CD4-positive, alpha-beta T cell (primary cell): ENCODE results near the gene RXRA. TPM values are rescaled to one million over a fixed set of nuclear protein-coding genes. Genes with fewer than 3 reads are reported as not detected.
A peak's percentile ranks its signal among the peaks of the same experiment; 100 is the strongest.

ENCODE experiments used
- ATAC-seq: fragments of 200-7000 bp; cut with Tn5 transposase; one replicate; pipeline ENCODE4 v1.10.0; 2022; ENCODE audit warnings: mild to moderate bottlenecking; ENCODE audit not compliant: poor library complexity
- CTCF ChIA-PET: fragments of 350-600 bp; sonication (Branson Sonifier 250); formaldehyde crosslinking; loops from one replicate; lab custom pipeline; 2021; ENCODE audit warnings: antibody characterized with exemption, inconsistent platforms; lab: Charles Lee
- POLR2A ChIA-PET: fragments of 350-600 bp; sonication (Branson Sonifier 250); formaldehyde crosslinking; loops from one replicate; lab custom pipeline; 2021; ENCODE audit warnings: antibody characterized with exemption, inconsistent platforms; lab: Charles Lee
- DNase-seq, 14 experiments: peaks; one replicate each; pipeline ENCODE4 v3.0.0-alpha.2; 2013 to 2020; ENCODE audit warnings: mixed read lengths in 2 of 14
- H3K27ac ChIP-seq, 2 donors: one replicate each; pipeline versions ENCODE4 v1.5.1 to v1.7.0; 2013; ENCODE audit warnings: low read length in 2 of 2, low read depth in 1 of 2, mild to moderate bottlenecking in 1 of 2
- H3K27me3 ChIP-seq, 2 experiments: 1 replicate in 1 of 2; 2 replicates in 1 of 2; pipeline versions ENCODE4 v1.6.1 to v1.7.0; 2013; ENCODE audit warnings: low read length in 2 of 2, control low read depth in 1 of 2, mild to moderate bottlenecking in 1 of 2, moderate library complexity in 1 of 2; ENCODE audit not compliant: insufficient read depth in 2 of 2, control insufficient read depth in 1 of 2
- H3K36me3 ChIP-seq: one replicate; pipeline ENCODE4 v1.6.1; 2013; ENCODE audit warnings: low read length, control low read depth; ENCODE audit not compliant: insufficient read depth
- H3K4me1 ChIP-seq: one replicate; pipeline ENCODE4 v1.6.1; 2013; ENCODE audit warnings: low read length, control low read depth; ENCODE audit not compliant: insufficient read depth
- H3K4me3 ChIP-seq: one replicate; pipeline ENCODE4 v1.5.1; 2013; ENCODE audit warnings: mild to moderate bottlenecking, low read length, moderate library complexity
- H3K9me3 ChIP-seq, 2 experiments: 1 replicate in 1 of 2; 2 replicates in 1 of 2; pipeline versions ENCODE4 v1.6.1 to v1.7.0; 2013; ENCODE audit warnings: low read length in 2 of 2, mild to moderate bottlenecking in 2 of 2, control low read depth in 1 of 2, moderate library complexity in 1 of 2; ENCODE audit not compliant: control insufficient read depth in 1 of 2, insufficient read depth in 1 of 2
- H3K27ac Mint-ChIP-seq: one replicate; pipeline ENCODE4 v1.8.0; 2020; ENCODE audit warnings: mixed read lengths
- H3K27me3 Mint-ChIP-seq: one replicate; pipeline ENCODE4 v1.8.0; 2021; ENCODE audit warnings: mixed read lengths
- H3K36me3 Mint-ChIP-seq: one replicate; pipeline ENCODE4 v1.8.0; 2021; ENCODE audit warnings: low read depth, mixed read lengths
- H3K4me1 Mint-ChIP-seq: one replicate; pipeline ENCODE4 v1.8.0; 2021; ENCODE audit warnings: low read depth, mixed read lengths
- H3K4me3 Mint-ChIP-seq: one replicate; pipeline ENCODE4 v1.8.0; 2020; ENCODE audit warnings: mild to moderate bottlenecking, mixed read lengths
- H3K9me3 Mint-ChIP-seq: one replicate; pipeline ENCODE4 v1.8.0; 2020; ENCODE audit warnings: mixed read lengths
- CTCF ChIP-seq: fragments of 200-600 bp; IDR thresholded peaks from one replicate; pipeline ENCODE4 v1.8.0; 2022; ENCODE audit warnings: antibody characterized with exemption, mild to moderate bottlenecking
- intact Hi-C, 2 experiments: fragments of 100-400 bp; cut with DNase I in 1 of 2; cut with micrococcal nuclease in 1 of 2; formaldehyde crosslinking; loops; one replicate each; pipeline versions ENCODE4 v1.15.1 to v1.9.0; 2023 to 2025; cut with DNase I, micrococcal nuclease
- total RNA-seq, 174 experiments: library from RNA in 2 of 174; stranded (reverse) in 2 of 174; gene quantifications; one replicate each; pipeline ENCODE4 v1.2.3 and lab custom pipeline; 2021 to 2026

RXRA gene
- total RNA-seq, 2 experiments from 2014 or later = 7.3 to 8.4 TPM

DNA sequence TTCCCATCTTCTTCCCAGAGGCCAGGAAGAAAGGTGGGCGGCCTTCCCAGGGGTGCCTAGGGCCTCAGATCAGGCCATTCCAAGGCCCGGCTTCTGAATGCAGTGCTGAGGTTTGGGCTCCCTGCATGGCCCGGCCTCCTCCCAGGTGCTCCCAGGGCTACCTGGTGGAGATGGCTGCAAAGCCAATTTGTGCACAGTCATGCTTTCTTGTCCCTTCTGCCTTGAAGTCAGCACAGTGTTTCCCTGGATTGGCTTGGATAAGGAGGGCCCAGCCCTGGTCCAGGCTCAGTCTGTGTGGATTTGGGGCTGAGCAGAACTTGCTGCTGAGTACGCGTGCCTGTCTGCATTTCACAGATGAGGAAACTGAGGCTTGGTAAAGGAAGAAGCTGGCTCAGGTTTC is 72.5 kb downstream of the RXRA start:
- CTCF ChIA-PET = interaction anchor here (0.7 kb wide), 1 partner anchor 52 kb away, joined by 3 read pairs; no protein-coding TSS in a partner anchor
- Mint-ChIP-seq H3K4me3 (no peak overlapping the region), H3K36me3 (no peaks in the 10 kb centered on the region), H3K4me1 (peaks cover 43% of the 10 kb centered on the region), H3K27ac (peak overlapping the region; percentile 24), H3K27me3 (no peaks in the 10 kb centered on the region), H3K9me3 (peaks cover 3% of the 10 kb centered on the region)
- H3K9me3 ChIP-seq = peaks cover 5 to 35% of the 10 kb centered on the region in 2 experiments
- peaks cover 76% of the 10 kb centered on the region for H3K4me1 ChIP-seq
- no peaks in the 10 kb centered on the region for H3K27me3 ChIP-seq
- H3K36me3 ChIP-seq = peaks cover 6% of the 10 kb centered on the region
- DNase-seq (no peak), ATAC-seq (no peak)
- POLR2A ChIA-PET = no interaction called here
- H3K27ac ChIP-seq = no peak overlapping the region
- no peak overlapping the region for H3K4me3 ChIP-seq
- intact Hi-C loops = no loop called here
- no peak for TF ChIP-seq CTCF

DNA sequence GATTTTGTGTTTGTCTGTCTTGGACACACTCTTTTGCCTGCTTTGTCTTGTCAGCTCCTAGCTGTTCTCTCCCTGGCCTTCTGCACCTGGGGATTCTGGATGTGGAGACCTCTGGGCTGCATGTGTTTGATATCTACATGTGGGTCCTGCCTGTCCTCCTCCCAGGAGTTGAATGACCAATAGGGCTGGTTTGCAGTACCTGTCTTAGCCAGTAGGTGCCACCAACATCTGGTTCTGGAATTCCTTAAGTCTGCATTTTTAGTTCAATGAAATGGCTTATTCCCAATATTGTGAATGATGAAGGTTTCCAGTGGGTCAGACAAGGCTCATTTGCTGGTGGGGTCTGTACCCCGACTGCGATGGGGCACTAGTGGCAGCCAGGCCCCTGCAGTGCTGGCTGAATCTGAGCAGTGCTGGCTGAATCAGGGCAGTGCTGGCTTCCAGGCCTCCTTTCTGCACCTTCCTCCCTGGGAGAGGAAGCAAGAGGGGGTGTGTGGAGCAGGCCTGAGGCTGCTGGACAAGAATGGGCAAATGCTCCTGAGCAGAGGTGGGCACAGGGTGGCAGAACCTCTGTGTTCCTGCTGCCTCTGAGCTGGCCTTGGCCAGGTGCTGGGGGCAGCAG is 73.3 kb downstream of the RXRA start:
- Histone ChIP-seq H3K27me3 (no peaks in the 10 kb centered on the region), H3K4me1 (peaks cover 77% of the 10 kb centered on the region), H3K27ac (no peak overlapping the region), H3K36me3 (peaks cover 6% of the 10 kb centered on the region), H3K9me3 (peaks cover 5 to 31% of the 10 kb centered on the region in 2 experiments), H3K4me3 (no peak overlapping the region)
- no peak for ATAC-seq
- H3K4me3 Mint-ChIP-seq = no peak overlapping the region
- ChIA-PET POLR2A (no interaction called here), CTCF (interaction anchor here (0.7 kb wide), 1 partner anchor 51 kb away, joined by 3 read pairs; no protein-coding TSS in a partner anchor)
- H3K9me3 Mint-ChIP-seq = no peaks in the 10 kb centered on the region
- intact Hi-C loops = no loop called here
- peak; percentile 39 for TF ChIP-seq CTCF
- H3K27ac Mint-ChIP-seq = no peak overlapping the region
- H3K27me3 Mint-ChIP-seq = no peaks in the 10 kb centered on the region
- DNase-seq = peak in 3 of 14 experiments; percentile 20 to 50 (median 49)
- H3K4me1 Mint-ChIP-seq = peaks cover 45% of the 10 kb centered on the region
- no peaks in the 10 kb centered on the region for H3K36me3 Mint-ChIP-seq

DNA sequence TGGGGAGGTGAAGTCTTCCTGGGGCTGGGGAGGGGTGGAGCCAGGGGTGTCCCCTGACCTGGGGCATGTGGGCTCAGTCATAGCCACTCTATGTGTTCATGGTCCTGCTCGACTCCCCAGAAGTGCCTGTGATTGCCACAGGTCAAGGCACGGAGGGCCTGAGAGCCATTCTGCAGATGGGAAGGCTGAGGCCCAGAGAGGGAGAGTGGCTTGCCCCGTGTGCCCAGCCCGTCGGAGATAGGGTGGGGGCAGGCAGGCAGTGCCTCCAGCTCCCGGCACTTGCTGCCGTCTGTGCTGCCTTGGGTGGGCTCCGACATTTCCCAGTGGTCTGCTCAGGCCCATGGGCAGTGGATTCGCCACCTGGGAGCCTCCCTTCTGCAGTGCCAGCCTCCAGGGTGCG is 74.0 kb downstream of the RXRA start:
- no peaks in the 10 kb centered on the region for H3K36me3 Mint-ChIP-seq
- POLR2A ChIA-PET = no interaction called here
- no peak for ATAC-seq
- no peaks in the 10 kb centered on the region for H3K27me3 Mint-ChIP-seq
- Histone ChIP-seq H3K4me3 (no peak overlapping the region), H3K36me3 (peaks cover 6% of the 10 kb centered on the region), H3K4me1 (peaks cover 77% of the 10 kb centered on the region), H3K27ac (no peak overlapping the region), H3K9me3 (peaks cover 5 to 23% of the 10 kb centered on the region in 2 experiments), H3K27me3 (no peaks in the 10 kb centered on the region)
- CTCF ChIA-PET = no interaction called here
- peak overlapping the region; percentile 19 for H3K27ac Mint-ChIP-seq
- no peaks in the 10 kb centered on the region for H3K9me3 Mint-ChIP-seq
- peaks cover 49% of the 10 kb centered on the region for H3K4me1 Mint-ChIP-seq
- TF ChIP-seq CTCF = no peak
- intact Hi-C loops = no loop called here
- H3K4me3 Mint-ChIP-seq = no peak overlapping the region
- DNase-seq = no peak
